HG03432 (cell line): ENCODE results near the gene TTLL4.

Experiments
- ATAC-seq: cut with Tn5 transposase; IDR thresholded peaks from one replicate; pipeline ENCODE4 v1.9.1; 2021; ENCODE audit warnings: mild to moderate bottlenecking, moderate library complexity; ENCODE audit not compliant: unreplicated experiment

The TTLL4 gene

DNA sequence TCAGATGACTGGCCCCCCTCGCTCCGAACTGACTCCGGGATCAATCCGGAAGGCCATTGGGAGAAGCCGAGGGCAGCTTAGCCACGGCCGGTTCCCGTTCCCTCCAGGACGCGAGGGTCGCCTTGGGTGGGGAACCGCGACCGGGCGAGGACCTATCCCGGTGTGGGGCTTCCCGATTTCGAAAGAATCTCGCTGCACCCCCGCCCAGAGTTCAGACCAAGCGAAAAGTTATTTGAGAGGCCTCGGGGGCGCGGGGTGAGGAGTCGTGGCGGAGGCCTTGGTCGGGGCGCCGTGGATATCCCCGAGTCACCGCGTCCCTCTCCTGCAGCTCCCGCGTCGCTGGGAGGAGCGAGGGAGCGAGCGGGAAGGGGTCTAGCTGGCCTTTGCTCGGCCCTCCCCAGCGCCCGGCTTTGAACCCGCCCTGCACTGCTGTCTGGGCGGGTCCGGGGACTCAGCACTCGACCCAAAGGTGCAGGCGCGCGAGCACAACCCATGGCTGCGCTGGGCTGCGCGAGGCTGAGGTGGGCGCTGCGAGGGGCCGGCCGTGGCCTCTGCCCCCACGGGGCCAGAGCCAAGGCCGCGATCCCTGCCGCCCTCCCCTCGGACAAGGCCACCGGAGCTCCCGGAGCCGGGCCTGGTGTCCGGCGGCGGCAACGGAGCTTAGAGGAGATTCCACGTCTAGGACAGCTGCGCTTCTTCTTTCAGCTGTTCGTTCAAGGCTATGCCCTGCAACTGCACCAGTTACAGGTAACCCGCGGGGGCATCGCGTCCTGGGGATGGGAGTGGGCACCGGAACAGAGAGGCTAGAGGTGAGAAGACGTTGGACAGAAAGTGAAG lies 71.3 kb downstream of the TTLL4 start, which contains the start of gene CYP27A1:
Gene CYP27A1 (plus strand): TSS at position 457 of the 837 bp plus-strand sequence. CDS start 36 bp downstream, at position 493.
- no peak for ATAC-seq

DNA sequence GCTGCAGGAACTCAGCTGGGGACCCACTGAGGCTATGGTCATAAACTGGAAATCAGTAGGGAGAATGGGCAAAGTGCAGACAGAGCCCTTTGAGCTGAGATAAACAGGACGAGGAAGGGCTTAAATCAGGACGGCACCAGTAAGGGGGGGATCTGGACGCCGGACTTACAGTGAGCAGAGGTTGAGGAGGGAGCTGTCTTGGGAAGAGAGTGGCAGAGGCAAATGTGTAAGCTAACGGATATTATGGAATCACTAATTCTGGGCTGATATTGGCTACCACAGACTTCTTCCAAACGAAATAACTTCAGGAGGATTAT lies 71.9 kb downstream of the TTLL4 start:
- no peak for ATAC-seq

DNA sequence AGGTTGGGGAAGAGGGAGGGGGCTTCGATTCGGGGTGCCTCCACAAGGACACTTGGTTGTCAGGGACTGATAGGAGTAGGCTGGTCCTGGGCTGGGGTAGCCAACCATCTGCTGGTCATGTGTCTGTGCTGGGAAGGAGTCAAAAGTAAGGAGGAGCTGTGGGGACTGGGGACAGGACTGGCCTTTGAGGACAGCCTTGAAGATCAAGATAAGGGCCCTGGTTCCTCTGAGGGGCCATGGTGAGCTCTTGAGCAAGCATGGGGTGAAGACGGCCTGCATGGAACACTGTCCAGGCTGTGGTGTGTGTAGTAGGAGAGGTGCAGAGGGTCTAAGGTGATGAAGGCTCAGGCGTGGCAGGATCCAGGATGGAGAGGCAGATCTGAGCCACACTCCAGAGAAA lies 73.1 kb downstream of the TTLL4 start:
- no peak for ATAC-seq

DNA sequence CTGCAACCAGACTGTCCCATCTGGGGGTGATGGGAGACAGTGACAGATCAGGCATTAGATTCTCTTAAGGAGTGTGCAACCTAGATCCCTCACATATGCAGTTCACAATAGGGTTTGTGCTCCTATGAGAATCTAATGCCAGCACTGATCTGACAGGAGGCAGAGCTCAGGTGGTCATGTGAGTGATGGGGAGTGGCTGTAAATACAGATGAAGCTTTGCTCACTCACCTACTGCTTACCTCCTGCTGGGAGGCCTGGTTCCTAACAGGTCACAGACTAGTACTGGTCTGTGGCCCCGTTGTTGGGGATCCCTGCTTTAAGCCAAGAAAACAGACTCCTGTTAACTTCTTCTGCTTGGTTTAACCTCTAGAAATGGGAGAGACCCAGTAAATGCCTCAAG lies 74.5 kb downstream of the TTLL4 start:
- ATAC-seq = no peak

DNA sequence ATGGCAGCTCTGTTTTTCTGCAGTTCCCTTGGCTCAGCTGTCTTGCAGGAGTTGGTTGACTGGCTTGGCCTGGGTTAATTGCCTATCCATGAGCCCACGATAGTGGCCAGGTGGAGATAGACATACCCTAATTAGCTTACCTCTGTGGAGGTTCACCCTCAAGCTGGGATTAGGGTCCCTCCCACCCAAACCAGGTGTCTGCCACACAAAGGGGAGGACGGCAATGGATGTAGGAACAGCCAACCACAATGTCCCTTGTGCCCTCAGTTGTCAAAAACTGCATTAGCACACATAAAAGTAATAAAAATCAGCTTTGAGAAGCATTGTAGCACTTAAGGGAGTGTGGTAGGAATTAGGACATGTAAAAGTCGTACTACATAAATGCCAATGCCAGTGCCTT lies 75.5 kb downstream of the TTLL4 start:
- no peak for ATAC-seq

DNA sequence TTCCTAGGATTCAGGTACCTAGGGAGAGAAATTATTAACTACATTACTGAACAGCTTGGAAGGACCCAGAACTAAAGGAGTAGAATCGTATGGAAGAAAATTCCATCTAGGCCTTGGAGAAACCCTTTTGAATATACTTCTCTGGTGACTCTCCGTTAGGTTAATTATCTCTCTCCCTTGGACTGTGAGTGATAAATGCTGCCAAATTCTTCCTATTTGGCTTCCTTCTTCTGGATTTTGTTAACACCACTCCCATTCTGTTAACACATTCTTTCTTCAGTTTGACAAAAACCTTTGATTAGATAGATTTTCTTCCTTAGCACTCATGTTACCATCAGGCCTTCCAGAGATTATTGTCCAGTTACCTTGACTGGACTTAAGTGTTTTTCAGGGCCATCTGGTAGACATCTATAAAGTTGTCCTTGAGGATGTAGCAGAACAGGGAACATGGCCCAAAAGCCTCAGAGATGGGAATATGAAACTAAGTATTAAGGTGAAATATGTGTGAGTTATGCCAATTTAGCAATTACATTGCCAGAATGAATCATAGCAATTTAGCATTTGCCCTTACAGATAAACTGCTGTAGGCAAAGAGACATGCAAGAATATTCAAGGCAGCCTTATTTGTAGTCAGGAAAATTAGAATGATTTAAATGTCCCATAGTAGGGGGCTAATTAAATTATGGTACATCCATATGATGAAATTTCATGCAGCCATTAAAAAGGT lies 78.1 kb downstream of the TTLL4 start:
- ATAC-seq = no peak

DNA sequence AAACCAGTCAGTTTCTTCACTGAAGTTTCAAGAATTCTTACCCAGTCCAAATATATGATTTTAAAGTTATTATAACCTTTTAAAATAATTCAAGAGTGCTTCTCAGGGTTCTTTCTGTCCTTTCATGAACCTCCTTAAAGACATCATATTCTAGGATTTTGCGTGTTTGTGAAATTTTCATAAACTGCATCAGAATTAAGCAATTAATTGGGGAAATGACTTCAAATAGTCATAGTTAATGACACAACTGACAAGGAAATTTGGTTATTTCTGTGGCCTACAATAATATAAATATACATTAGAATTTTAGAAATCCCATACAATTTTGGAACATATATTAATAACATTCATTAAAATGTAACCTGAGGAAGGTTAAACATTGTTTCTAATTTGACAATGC lies 81.8 kb downstream of the TTLL4 start:
- ATAC-seq = no peak

DNA sequence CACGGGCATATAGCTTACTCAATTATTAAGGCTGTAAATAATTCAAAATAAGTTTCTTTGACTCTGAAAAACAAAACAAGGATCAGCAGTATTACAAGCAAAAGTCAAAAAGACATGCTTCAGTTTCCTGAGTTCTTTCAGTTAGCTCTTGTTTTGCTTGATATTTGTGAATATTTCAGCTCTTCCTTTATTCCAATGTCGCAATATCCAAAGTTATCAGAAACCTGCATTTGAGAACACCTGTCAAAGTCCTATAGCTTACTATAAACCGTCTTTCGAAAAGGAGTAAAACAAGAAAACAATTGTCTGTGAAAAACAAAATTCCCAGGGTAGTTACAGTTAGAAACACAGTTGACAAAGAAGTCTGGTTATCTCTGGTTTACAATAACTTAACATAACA lies 86.1 kb downstream of the TTLL4 start:
- ATAC-seq = no peak

DNA sequence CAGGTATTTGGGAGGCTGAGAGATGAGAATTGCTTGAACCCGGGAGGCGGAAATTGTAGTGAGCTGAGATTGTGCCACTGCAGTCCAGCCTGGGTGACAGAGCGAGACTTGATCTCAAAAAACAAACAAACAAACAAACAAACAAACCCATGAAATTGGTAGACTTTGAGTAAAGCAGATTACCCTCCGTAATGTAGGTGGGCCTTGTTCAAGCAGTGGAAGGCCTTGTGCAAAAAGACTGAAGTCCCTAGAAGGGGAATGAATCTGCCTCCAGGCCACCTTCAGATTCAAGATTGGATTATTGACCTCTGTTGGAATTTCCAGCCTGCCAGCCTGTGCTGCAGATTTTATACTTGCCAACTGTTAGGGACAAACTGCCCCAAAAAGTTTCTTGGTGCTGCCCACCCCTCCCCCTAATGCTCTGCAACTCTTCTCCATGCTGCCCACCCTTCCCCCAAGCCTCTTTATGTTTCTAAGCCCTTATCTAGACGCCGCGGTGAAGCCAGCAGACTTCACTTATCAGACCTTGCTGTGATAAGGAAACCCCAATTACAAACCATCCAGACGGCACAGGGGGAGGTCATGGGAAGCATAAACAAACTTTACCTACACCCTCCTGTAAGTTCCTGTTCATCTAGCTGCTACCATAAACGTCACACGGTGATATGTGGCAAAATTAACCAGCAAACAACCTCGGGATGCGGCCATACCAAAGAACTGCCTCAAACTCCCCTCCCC lies 88.3 kb downstream of the TTLL4 start:
- no peak for ATAC-seq

DNA sequence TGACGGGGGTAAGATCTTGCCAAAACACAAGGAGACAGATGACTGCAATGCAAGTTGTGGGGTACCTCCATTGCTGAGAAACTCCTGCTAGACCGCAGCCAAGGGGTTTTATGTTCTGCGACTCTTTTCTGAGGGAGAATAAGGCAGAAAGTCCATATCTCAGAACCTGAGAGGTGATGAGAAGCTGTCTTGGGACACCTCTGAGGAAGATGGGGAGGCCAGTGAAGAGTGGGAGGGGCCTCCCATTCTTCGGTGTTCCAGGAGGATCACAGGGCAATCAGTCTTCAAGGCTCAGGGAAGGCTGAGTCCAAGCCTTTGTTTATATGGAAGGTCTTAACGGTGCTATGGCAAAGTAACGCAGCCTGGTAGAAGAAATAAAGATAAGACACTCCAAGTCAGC lies 89.4 kb downstream of the TTLL4 start:
- ATAC-seq = no peak

DNA sequence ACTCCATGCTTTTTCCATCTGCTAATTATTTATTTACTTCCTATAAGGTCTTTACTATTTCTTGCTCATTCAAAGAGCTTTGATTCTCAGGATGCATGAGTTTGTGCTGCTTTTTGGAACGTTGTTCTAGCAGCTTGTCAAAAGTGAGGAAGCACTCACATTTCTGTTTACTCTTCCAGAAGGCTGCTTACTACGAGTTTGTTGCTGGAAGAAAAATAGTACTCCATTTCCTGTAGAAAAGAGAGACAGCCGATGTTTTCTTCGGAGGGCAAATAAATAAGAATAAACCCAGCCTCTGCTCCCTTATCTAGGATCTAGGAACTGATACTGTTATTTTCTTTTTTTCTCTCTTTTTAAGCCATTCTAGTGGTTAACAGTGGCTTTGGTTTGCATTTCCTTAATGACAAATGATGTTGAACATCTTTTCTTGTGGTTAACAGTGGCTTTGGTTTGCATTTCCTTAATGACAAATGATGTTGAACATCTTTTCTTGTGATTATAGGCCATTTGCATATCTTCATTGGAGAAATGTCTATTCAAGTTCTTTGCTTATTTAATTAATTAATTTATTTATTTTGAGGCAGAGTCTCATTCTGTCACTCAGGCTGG lies 91.9 kb downstream of the TTLL4 start:
- no peak for ATAC-seq

DNA sequence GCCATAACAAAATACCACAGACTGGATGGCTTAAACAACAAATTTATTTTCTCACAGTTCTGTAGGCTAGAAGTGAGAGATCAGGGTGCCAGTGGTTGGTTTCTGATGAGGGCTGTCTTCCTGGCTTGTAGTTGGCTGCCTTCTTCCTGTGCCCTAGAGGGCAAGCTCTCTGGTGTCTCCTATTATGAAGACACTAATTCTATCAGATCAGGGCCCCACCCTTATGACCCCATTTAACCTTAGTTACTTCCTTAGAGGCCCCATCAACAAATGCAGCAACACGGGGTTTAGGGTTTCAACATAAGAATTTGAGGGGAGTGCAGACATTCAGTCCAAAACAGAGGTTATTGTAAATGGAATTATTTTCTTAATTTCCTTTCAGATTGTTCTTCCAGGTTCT lies 94.2 kb downstream of the TTLL4 start:
- no peak for ATAC-seq
